HG03558 (cell line): ENCODE data around the gene RPS6KA1.
"Not testable (repeated sequence)": the region's sequence is repeated elsewhere in the genome, so short reads cannot be mapped to it uniquely, and the experiment has no call there.

Source experiments
- ATAC-seq: cut with Tn5 transposase; IDR thresholded peaks from one replicate; pipeline ENCODE4 v1.9.1; 2021; ENCODE audit warnings: moderate number of reproducible peaks; ENCODE audit not compliant: unreplicated experiment; ENCODE audit errors: extremely low read depth

The RPS6KA1 gene

GRCh38 chr1:26529655-26530409 is at the start of gene RPS6KA1:
TSS of gene RPS6KA1 (plus strand) at chr1:26529761. CDS start at chr1:26529921, 160 bp downstream.
- peak; percentile 59 for ATAC-seq

- ATAC-seq = no peak
Measured at GRCh38 chr1:26482921-26483320, 46.6 kb upstream of the RPS6KA1 start.

- no peak for ATAC-seq
Measured at GRCh38 chr1:26483980-26484379, 45.6 kb upstream of the RPS6KA1 start.

GRCh38 chr1:26490155-26490554 is 39.4 kb upstream of the RPS6KA1 start:
- no peak for ATAC-seq

- no peak for ATAC-seq
Measured at GRCh38 chr1:26493267-26493666, 36.3 kb upstream of the RPS6KA1 start.

- ATAC-seq = no peak
Measured at GRCh38 chr1:26493938-26494337, 35.6 kb upstream of the RPS6KA1 start.

- no peak for ATAC-seq
Measured at GRCh38 chr1:26496861-26497260, 32.7 kb upstream of the RPS6KA1 start.

- no peak for ATAC-seq
Measured at GRCh38 chr1:26498894-26499293, 30.7 kb upstream of the RPS6KA1 start.

- no peak for ATAC-seq
Measured at GRCh38 chr1:26500488-26501175, 28.9 kb upstream of the RPS6KA1 start.

GRCh38 chr1:26510711-26511110 is 18.9 kb upstream of the RPS6KA1 start:
- not testable (repeated sequence) for ATAC-seq

GRCh38 chr1:26515836-26516235 is 13.7 kb upstream of the RPS6KA1 start:
- not testable (repeated sequence) for ATAC-seq

- ATAC-seq = no peak
Measured at GRCh38 chr1:26516987-26517765, 12.4 kb upstream of the RPS6KA1 start.

- ATAC-seq = no peak
Measured at GRCh38 chr1:26517766-26518049, 11.9 kb upstream of the RPS6KA1 start.

GRCh38 chr1:26518355-26518754 is 11.2 kb upstream of the RPS6KA1 start:
- no peak for ATAC-seq

- no peak for ATAC-seq
Measured at GRCh38 chr1:26520339-26520738, 9.2 kb upstream of the RPS6KA1 start.

GRCh38 chr1:26521669-26522030 is 7.9 kb upstream of the RPS6KA1 start:
- no peak for ATAC-seq

GRCh38 chr1:26522073-26522472 is 7.5 kb upstream of the RPS6KA1 start:
- no peak for ATAC-seq

GRCh38 chr1:26524181-26524580 is 5.4 kb upstream of the RPS6KA1 start:
- ATAC-seq = no peak

GRCh38 chr1:26526287-26526686 is 3.3 kb upstream of the RPS6KA1 start:
- no peak for ATAC-seq

GRCh38 chr1:26529405-26529654 is 231 bp upstream of the RPS6KA1 start:
- ATAC-seq = no peak

GRCh38 chr1:26530410-26530894 is 891 bp downstream of the RPS6KA1 start:
- ATAC-seq = no peak
